GM21529 (cell line): ENCODE results near the gene JPH4.

Source experiments
- ATAC-seq: cut with Tn5 transposase; IDR thresholded peaks from one replicate; pipeline ENCODE4 v1.9.1; 2021; ENCODE audit not compliant: unreplicated experiment

JPH4 gene

GRCh38 chr14:23578560-23579310 is at the start of gene JPH4:
Gene JPH4, minus strand, starts transcription at chr14:23578790. Its CDS starts 1,337 bp downstream, at chr14:23577453.
- ATAC-seq: no peak

- no peak for ATAC-seq
Measured at GRCh38 chr14:23627961-23628360, 49.4 kb upstream of the JPH4 start.

GRCh38 chr14:23626946-23627345 is 48.4 kb upstream of the JPH4 start:
- no peak for ATAC-seq

- ATAC-seq: no peak
Measured at GRCh38 chr14:23624830-23625404, 46.3 kb upstream of the JPH4 start.

GRCh38 chr14:23623962-23624361 is 45.4 kb upstream of the JPH4 start:
- ATAC-seq: no peak

- ATAC-seq: no peak
Measured at GRCh38 chr14:23622990-23623389, 44.4 kb upstream of the JPH4 start.

GRCh38 chr14:23621932-23622730 is 43.5 kb upstream of the JPH4 start:
- no peak for ATAC-seq

- no peak for ATAC-seq
Measured at GRCh38 chr14:23621204-23621931, 42.8 kb upstream of the JPH4 start.

- no peak for ATAC-seq
Measured at GRCh38 chr14:23620177-23620702, 41.6 kb upstream of the JPH4 start.

GRCh38 chr14:23618415-23618988 is 39.9 kb upstream of the JPH4 start:
- no peak for ATAC-seq

- ATAC-seq: no peak
Measured at GRCh38 chr14:23617539-23617938, 38.9 kb upstream of the JPH4 start.

- no peak for ATAC-seq
Measured at GRCh38 chr14:23615856-23616255, 37.3 kb upstream of the JPH4 start.

- ATAC-seq: no peak
Measured at GRCh38 chr14:23614395-23614828, 35.8 kb upstream of the JPH4 start.

- ATAC-seq: no peak
Measured at GRCh38 chr14:23613242-23614070, 34.9 kb upstream of the JPH4 start.

- no peak for ATAC-seq
Measured at GRCh38 chr14:23612802-23613201, 34.2 kb upstream of the JPH4 start.

- ATAC-seq: no peak
Measured at GRCh38 chr14:23612354-23612732, 33.8 kb upstream of the JPH4 start.

- ATAC-seq: no peak
Measured at GRCh38 chr14:23610815-23611289, 32.3 kb upstream of the JPH4 start.

- ATAC-seq: no peak
Measured at GRCh38 chr14:23610090-23610814, 31.7 kb upstream of the JPH4 start.
